Mucosa of stomach (tissue), 1 donor: Measurements from ENCODE around the gene PLEKHG7.
"Not testable (repeated sequence)": the region's sequence is repeated elsewhere in the genome, so short reads cannot be mapped to it uniquely, and the experiment has no call there.

ENCODE experiments used
- H3K27me3 ChIP-seq: one replicate; pipeline ENCODE4 v1.7.0; 2013; ENCODE audit warnings: mild to moderate bottlenecking, low read length; ENCODE audit not compliant: control insufficient read depth, insufficient read depth
- H3K36me3 ChIP-seq: one replicate; pipeline ENCODE4 v1.7.0; 2013; ENCODE audit warnings: low read length; ENCODE audit not compliant: control insufficient read depth, insufficient read depth
- H3K4me1 ChIP-seq: one replicate; pipeline ENCODE4 v1.7.0; 2013; ENCODE audit warnings: mild to moderate bottlenecking, low read length; ENCODE audit not compliant: control insufficient read depth, insufficient read depth
- H3K4me3 ChIP-seq: one replicate; pipeline ENCODE4 v1.7.0; 2013; ENCODE audit warnings: low read length
- H3K9ac ChIP-seq: one replicate; pipeline ENCODE4 v1.7.0; 2013; ENCODE audit warnings: mild to moderate bottlenecking, low read length, moderate library complexity
- H3K9me3 ChIP-seq: one replicate; pipeline ENCODE4 v1.7.0; 2013; ENCODE audit warnings: mild to moderate bottlenecking, low read length, moderate library complexity; ENCODE audit not compliant: control insufficient read depth
- donor health status: Pancreatic carcinoma.

Gene PLEKHG7

GRCh38 chr12:92786045-92786444 lies 83.3 kb downstream of the PLEKHG7 start:
- Histone ChIP-seq H3K9ac (no peak overlapping the region), H3K36me3 (no peaks in the 10 kb centered on the region), H3K4me3 (no peak overlapping the region)

GRCh38 chr12:92794356-92794755 lies 91.6 kb downstream of the PLEKHG7 start:
- not testable (repeated sequence) for H3K4me1 ChIP-seq, H3K9me3 ChIP-seq, H3K36me3 ChIP-seq, H3K27me3 ChIP-seq, H3K9ac ChIP-seq, H3K4me3 ChIP-seq

More at GRCh38 chr12:92786045-92786444, 83.3 kb downstream of the PLEKHG7 start:
- Histone ChIP-seq H3K27me3 (no peaks in the 10 kb centered on the region), H3K9me3 (no peaks in the 10 kb centered on the region), H3K4me1 (no peaks in the 10 kb centered on the region)

- H3K4me3 ChIP-seq: no peak overlapping the region
- no peaks in the 10 kb centered on the region for H3K27me3 ChIP-seq
- H3K4me1 ChIP-seq: no peaks in the 10 kb centered on the region
Measured at GRCh38 chr12:92794814-92795213, 92.0 kb downstream of the PLEKHG7 start.

GRCh38 chr12:92796650-92797049 lies 93.9 kb downstream of the PLEKHG7 start:
- H3K36me3 ChIP-seq: no peaks in the 10 kb centered on the region
- no peak overlapping the region for H3K9ac ChIP-seq
- no peaks in the 10 kb centered on the region for H3K4me1 ChIP-seq
- no peaks in the 10 kb centered on the region for H3K27me3 ChIP-seq
- H3K4me3 ChIP-seq: no peak overlapping the region
- no peaks in the 10 kb centered on the region for H3K9me3 ChIP-seq

More at GRCh38 chr12:92794814-92795213, 92.0 kb downstream of the PLEKHG7 start:
- H3K9ac ChIP-seq: no peak overlapping the region
- no peaks in the 10 kb centered on the region for H3K36me3 ChIP-seq
- no peaks in the 10 kb centered on the region for H3K9me3 ChIP-seq

GRCh38 chr12:92802906-92803305 lies 100.1 kb downstream of the PLEKHG7 start:
- H3K9ac ChIP-seq: no peak overlapping the region
- H3K27me3 ChIP-seq: no peaks in the 10 kb centered on the region
- H3K36me3 ChIP-seq: no peaks in the 10 kb centered on the region

GRCh38 chr12:92803903-92804302 lies 101.1 kb downstream of the PLEKHG7 start:
- Histone ChIP-seq H3K9ac (no peak overlapping the region), H3K9me3 (no peaks in the 10 kb centered on the region), H3K27me3 (no peaks in the 10 kb centered on the region), H3K4me1 (no peaks in the 10 kb centered on the region), H3K4me3 (no peak overlapping the region), H3K36me3 (no peaks in the 10 kb centered on the region)

More at GRCh38 chr12:92802906-92803305, 100.1 kb downstream of the PLEKHG7 start:
- H3K9me3 ChIP-seq: no peaks in the 10 kb centered on the region
- no peaks in the 10 kb centered on the region for H3K4me1 ChIP-seq
- H3K4me3 ChIP-seq: no peak overlapping the region

GRCh38 chr12:92810370-92810769 lies 107.6 kb downstream of the PLEKHG7 start:
- Histone ChIP-seq H3K36me3 (no peaks in the 10 kb centered on the region), H3K4me3 (no peak overlapping the region), H3K4me1 (no peaks in the 10 kb centered on the region), H3K9me3 (no peaks in the 10 kb centered on the region), H3K27me3 (no peaks in the 10 kb centered on the region), H3K9ac (no peak overlapping the region)

GRCh38 chr12:92814584-92814983 lies 111.8 kb downstream of the PLEKHG7 start:
- no peaks in the 10 kb centered on the region for H3K9me3 ChIP-seq
- no peak overlapping the region for H3K4me3 ChIP-seq
- H3K27me3 ChIP-seq: no peaks in the 10 kb centered on the region
- H3K36me3 ChIP-seq: no peaks in the 10 kb centered on the region
- no peaks in the 10 kb centered on the region for H3K4me1 ChIP-seq
- no peak overlapping the region for H3K9ac ChIP-seq

- no peaks in the 10 kb centered on the region for H3K27me3 ChIP-seq
- H3K4me1 ChIP-seq: no peaks in the 10 kb centered on the region
- no peak overlapping the region for H3K4me3 ChIP-seq
- no peaks in the 10 kb centered on the region for H3K36me3 ChIP-seq
- no peaks in the 10 kb centered on the region for H3K9me3 ChIP-seq
- H3K9ac ChIP-seq: no peak overlapping the region
Measured at GRCh38 chr12:92821142-92821541, 118.4 kb downstream of the PLEKHG7 start.
